GM18858 (cell line): ENCODE results near the gene HMGB3.
A peak's percentile ranks its signal among the peaks of the same experiment; 100 is the strongest.
"Not testable (repeated sequence)": the region's sequence is repeated elsewhere in the genome, so short reads cannot be mapped to it uniquely, and the experiment has no call there.

Experiments
- ATAC-seq: cut with Tn5 transposase; IDR thresholded peaks from one replicate; pipeline ENCODE4 v1.9.1; 2021; ENCODE audit not compliant: unreplicated experiment

HMGB3 gene

DNA sequence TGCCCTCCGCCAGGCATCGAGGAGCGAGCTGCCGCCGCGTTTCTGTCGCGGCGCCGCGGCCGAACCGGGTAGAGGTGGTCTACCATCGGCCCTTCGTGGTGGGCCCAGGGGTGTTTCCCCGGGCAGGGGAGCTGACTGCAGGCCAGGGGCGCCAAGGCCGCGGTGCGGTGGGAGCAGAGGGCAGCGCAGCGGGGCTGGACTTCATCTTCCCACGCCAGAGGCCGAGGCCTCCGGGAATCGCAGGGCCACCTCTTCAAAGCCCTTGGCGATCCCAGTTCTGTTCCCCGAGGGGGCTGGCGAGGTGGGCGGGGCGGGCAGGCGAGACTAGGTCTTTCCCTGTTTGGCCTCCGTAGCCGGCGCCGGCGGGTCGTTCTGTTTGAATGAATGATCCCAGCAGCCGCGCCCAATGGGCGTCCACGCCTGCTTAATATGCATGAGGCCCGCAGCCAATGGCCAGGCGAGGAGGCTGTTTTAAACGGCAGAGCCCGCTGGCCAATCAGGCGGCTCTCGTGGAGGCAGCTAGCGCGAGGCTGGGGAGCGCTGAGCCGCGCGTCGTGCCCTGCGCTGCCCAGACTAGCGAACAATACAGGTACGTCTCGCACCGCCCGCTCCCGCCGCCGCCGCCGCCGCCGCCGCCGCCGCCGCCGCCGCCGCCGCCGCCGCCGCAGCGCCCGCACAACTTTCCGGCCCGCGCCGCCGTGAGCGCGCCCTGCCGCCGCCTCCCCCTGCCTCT lies at the start of gene HMGB3:
TSS of gene HMGB3 (plus strand) at position 548 of the 733 bp plus-strand sequence. CDS start 2,265 bp downstream, outside the sequence.
- peak; percentile 98 for ATAC-seq

DNA sequence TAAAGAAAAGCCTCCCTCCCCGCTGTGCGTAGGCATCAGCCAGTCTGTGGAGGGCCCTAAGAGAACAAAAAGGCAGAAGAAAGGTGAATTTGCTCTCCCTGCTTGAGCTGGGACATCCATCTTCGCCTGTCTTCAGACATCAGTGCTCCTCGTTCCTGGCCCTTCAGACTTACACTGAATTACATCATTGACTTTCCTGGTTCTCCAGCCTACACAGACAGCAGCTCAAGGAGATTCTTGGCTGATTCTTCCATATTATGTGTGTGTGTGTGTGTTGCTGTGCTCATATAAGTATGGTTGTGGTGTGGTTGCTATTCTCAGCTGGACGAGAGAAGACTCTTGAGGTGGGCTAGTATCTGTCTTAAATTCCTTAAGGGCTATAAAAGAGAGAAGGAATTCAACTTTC lies 49.2 kb upstream of the HMGB3 start:
- no peak for ATAC-seq

DNA sequence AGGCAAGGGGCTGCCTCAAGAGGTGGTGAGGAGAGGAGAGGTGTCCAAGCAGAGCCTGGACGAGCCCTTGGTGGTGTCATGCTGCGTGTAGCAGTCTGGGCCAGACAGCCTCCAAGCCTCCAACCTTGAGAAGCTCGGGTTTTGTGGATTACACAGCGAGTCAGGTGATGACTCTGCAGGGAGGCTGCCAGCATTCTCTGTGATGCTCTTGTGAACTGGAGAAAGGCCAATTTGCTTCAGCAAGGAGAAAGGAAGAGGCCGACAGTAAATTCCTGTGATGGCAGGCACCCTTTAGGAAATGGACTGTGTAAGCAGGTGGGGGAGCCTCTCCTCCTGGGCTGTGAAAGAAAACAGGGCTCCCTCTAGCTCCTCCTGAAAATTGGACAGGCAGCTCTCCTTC lies 48.7 kb upstream of the HMGB3 start:
- no peak for ATAC-seq

GRCh38 chrX:150935467-150935866 lies 47.7 kb upstream of the HMGB3 start:
- ATAC-seq, result no peak

GRCh38 chrX:150936556-150936955 lies 46.6 kb upstream of the HMGB3 start:
- no peak for ATAC-seq

DNA sequence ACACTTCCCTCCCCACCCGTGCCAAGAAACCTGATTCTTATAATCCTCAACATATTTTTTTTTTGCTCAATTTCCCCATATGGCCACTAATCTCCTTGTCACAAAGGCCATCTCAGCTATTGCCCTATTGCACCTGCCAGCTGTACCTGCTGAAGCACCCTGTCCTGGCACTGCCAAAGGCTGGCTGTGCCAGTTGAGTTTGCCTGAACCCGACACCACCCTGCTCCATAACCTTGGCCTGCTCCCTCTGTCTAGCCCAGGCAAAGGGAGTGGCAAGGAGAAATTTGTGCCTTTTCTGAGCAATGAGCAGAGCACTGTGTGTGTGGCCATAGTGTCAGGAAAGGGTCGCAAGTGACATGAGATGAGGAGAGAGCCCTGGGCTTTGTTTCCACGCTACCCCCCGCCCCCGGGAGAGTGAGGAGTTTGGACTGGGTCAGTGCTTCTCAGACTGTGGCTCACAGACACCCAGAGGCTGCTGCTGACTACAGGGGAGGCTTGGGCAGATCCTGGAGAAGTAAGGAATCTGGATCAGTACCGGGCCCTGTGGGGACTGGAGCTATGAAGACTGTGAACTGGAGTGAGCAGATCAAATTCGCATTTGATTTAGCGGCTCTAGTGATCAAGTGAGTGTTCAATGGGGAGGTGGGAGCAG lies 42.2 kb upstream of the HMGB3 start:
- no peak for ATAC-seq

- no peak for ATAC-seq
Observed at GRCh38 chrX:150941580-150941979, 41.6 kb upstream of the HMGB3 start.

DNA sequence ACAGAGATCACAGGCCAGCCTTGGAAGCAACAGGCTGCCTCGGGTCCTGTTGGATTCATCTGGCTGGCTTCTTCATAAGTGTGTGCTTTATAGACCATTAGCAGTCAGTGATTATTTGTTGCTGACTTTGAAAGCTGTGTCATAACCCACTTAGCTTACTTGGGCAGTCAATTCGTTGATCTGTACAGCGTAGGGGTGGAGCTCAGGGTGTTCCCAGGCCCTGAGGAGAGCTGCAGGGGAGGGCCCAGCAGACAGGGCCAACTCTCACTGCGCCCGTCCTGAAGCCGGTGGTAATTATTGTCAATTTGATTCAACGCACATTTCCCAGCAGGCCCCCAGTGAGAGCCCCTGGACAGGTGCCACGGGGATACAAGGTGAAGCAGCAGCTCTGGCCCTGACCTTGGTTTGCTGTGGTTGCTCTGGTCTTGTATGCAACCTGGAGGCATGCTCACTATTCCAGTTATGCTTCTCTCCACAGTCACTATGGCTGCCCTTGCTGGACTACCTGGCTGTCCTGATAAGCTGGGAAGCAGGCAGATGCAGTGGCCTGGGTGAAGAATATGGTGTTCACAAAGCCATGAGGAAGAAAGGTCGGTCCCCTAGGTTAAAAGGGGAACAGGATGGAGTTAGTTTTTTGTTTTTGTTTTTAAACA lies 40.1 kb upstream of the HMGB3 start:
- ATAC-seq, result no peak

GRCh38 chrX:150944233-150944632 lies 38.9 kb upstream of the HMGB3 start:
- no peak for ATAC-seq

DNA sequence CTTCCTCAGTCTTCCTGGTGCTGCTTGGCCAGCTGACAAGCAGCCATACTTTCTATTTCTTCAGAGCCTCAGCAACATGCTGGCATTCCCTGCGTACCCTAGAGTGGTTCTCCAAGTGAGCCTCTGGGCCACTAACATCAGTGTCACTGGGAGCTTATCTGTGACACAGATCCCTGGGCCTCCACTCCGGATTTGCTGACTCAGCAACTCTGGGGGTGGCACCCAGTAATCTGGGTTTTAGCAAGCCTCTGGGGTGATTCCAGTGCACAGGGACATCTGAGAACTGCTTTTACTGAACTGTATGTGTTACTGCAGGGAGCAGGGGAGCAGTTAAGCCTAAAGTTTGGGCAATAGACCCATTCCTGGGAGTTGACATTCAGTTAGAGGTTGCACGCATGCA lies 28.2 kb upstream of the HMGB3 start:
- no peak for ATAC-seq

- no peak for ATAC-seq
Observed at GRCh38 chrX:150955590-150955989, 27.5 kb upstream of the HMGB3 start.

DNA sequence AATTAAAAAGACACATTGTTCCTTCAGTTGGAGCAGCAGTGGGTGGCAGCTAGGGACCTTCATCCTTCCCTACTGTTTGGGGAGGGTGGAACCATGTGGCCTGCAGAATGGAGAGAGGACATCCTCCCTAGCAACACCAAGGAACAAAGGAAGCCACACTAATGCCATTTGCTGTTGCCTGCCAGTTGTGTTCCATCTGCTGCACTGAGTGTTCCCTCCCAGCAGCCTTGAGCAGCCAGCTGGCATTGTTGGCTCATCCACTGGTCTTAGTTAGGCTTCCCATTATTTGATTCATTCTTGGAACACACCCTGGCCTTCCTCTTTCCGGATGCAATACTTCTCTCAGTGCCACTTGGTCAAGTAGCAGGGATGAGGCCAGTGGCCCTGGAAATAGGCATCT lies 25.0 kb upstream of the HMGB3 start:
- ATAC-seq, result no peak

DNA sequence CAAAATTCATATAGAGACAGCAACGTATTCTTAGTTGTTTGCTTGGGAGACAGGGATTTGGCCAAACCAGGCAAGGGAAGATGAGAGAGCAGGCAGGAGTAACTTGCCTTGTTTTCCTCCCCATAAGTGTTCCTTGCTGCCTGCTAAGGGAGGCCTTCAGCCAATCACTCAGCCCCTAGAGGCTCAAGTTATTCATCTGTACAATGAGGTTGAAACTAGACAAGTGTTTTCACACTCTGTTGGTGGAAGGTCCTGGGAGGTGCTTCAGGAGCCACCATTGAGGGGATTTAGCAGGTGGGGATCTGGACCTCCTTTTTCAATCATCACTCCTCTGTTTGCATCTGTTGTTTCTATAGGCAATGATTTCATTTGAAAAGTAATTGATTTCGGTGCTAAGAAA lies 23.6 kb upstream of the HMGB3 start:
- no peak for ATAC-seq

- ATAC-seq, result no peak
Observed at GRCh38 chrX:150961631-150962030, 21.5 kb upstream of the HMGB3 start.

DNA sequence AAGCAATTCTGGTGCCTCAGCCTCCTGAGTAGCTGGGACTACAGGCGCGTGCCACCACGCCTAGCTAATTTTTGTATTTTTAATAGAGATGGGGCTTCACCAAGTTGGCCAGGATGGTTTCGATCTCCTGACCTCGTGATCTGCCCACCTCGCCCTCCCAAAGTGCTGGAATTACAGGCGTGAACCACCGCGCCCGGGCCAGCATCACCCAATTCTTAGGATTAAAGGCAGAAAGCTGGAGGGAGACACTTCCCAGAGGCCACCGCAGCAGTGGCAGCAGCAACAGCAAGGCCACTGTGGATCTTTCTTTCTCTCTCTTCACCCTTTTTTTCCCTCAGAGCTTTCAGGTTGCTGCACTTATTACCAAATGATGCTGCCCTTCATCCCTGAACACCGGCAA lies 18.7 kb upstream of the HMGB3 start:
- not testable (repeated sequence) for ATAC-seq

DNA sequence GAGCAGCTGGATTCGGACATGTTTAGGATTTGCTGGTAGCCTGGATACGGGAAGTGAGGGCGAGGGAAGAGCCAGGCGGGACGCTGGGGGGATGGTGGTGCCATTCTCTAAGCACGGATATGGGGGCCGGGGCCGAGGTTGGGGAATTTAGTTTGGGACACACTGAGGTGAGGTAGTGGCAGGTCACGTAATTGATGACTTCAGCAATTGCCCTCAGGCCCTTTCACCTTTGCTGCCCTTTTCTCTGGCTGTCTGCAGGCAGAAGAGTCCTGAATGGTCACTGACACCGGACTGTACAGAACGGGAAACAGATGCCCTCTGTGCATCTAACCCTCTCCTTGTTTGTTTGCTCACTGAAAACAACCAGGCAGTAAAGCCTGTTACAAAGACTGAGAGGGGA lies 16.9 kb upstream of the HMGB3 start:
- ATAC-seq, result no peak

- ATAC-seq, result no peak
Observed at GRCh38 chrX:150966742-150967141, 16.4 kb upstream of the HMGB3 start.

DNA sequence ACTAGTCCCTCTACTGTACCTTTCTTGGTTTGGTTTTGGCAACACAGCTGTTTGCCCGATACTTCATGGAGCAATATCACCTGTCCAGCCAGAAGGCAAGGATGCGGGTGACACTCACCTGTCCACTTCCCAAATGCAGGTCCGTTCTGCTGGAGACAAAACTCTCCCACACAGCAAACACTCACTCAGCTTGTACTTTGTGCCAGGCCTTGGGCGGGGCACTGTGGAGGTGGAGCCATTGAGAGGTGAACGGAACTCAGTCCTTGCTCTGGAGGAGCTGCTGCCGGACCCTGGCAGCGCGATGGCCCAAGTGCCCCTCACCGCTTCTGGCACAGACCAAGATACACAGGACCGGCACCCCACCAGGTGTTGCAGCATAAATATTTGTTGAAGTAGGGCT lies 15.3 kb upstream of the HMGB3 start:
- ATAC-seq, result no peak

GRCh38 chrX:150968862-150969720 lies 14.0 kb upstream of the HMGB3 start:
- ATAC-seq, result no peak

GRCh38 chrX:150972450-150972849 lies 10.7 kb upstream of the HMGB3 start:
- ATAC-seq, result no peak

GRCh38 chrX:150975655-150976390 lies 7.3 kb upstream of the HMGB3 start:
- ATAC-seq, result no peak
